Measurements from ENCODE around the gene NOXA1. TPM values are rescaled to one million over a fixed set of nuclear protein-coding genes. Genes with fewer than 3 reads are reported as not detected.

The NOXA1 gene
- total and polyA plus RNA-seq, 9 of the 15 experiments (the other 6 are each of a cell fraction or from before 2014, with no cell fraction given): 0.07 to 1.2 (median 0.20) TPM; not detected in 4

DNA sequence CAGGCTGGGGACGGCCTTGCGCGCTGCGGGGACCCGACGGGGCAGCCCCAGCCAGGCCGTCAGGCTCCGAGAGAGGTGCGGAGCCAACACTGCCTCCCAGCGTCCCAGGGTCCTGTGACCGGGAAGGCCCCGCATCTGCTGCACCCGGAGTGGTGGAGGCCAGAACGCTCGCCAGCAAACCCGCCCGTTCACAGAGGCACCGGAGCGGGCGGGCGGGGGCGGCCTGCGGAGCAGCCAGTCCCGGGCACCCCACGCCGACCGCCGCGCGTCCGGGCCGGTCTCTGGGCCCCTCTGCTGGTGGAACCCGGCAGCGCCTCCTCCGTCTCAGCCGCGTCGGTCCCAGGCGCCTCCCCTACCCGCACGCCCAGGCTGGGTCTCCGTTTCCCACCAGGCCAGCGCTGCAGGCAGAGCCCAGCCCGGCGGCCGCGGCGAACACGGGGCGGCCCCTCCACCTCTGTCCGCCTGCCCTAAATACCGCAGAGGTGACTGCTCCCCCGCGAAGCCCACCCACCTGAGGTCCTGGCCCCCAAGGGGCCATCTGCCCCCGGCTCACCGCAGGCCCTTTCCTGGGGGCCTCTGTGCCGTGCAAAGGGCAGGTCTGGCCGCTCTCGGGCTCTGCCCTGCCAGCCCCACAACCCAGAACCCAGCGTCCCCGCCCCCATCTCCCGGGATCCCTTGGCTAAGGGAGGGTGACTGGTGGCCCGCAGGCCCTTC lies 16.2 kb upstream of the NOXA1 start:
- no peak overlapping the region for H3K9ac ChIP-seq (ENCODE audit: insufficient read depth in 1 of 2, low read depth in 2 of 2, low read length in 2 of 2)
- H3K36me3 ChIP-seq (ENCODE audit: control insufficient read depth, insufficient read depth, low read length): no peaks in the 10 kb centered on the region
- TF ChIP-seq ZNF444 (CRISPR knock-in tag; IDR thresholded peaks at IDR 0.05) (no peak), POLR2G (IDR thresholded peaks at IDR 0.05; ENCODE audit: low read depth, low read length) (peak; percentile 33; the same call in 1 of the 2 replicates), ILF3 (IDR thresholded peaks at IDR 0.05; ENCODE audit: borderline replicate concordance) (no peak), POLR2B (IDR thresholded peaks at IDR 0.05; ENCODE audit: low read depth, partially characterized antibody) (no peak), ARID3B (CRISPR knock-in tag; IDR thresholded peaks at IDR 0.05; ENCODE audit: borderline replicate concordance) (no peak), ZBTB2 (IDR thresholded peaks at IDR 0.05) (no peak), RBM17 (IDR thresholded peaks at IDR 0.05; ENCODE audit: borderline replicate concordance, low read depth, low read length) (no peak), CREM (IDR thresholded peaks at IDR 0.05; ENCODE audit: low read depth) (no peak)
- TF ChIP-seq, protein P1, sequence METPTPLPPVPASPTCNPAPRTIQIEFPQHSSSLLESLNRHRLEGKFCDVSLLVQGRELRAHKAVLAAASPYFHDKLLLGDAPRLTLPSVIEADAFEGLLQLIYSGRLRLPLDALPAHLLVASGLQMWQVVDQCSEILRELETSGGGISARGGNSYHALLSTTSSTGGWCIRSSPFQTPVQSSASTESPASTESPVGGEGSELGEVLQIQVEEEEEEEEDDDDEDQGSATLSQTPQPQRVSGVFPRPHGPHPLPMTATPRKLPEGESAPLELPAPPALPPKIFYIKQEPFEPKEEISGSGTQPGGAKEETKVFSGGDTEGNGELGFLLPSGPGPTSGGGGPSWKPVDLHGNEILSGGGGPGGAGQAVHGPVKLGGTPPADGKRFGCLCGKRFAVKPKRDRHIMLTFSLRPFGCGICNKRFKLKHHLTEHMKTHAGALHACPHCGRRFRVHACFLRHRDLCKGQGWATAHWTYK (CRISPR knock-in tag; IDR thresholded peaks at IDR 0.05): no peak
- TF ChIP-seq, protein P2, sequence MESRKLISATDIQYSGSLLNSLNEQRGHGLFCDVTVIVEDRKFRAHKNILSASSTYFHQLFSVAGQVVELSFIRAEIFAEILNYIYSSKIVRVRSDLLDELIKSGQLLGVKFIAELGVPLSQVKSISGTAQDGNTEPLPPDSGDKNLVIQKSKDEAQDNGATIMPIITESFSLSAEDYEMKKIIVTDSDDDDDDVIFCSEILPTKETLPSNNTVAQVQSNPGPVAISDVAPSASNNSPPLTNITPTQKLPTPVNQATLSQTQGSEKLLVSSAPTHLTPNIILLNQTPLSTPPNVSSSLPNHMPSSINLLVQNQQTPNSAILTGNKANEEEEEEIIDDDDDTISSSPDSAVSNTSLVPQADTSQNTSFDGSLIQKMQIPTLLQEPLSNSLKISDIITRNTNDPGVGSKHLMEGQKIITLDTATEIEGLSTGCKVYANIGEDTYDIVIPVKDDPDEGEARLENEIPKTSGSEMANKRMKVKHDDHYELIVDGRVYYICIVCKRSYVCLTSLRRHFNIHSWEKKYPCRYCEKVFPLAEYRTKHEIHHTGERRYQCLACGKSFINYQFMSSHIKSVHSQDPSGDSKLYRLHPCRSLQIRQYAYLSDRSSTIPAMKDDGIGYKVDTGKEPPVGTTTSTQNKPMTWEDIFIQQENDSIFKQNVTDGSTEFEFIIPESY (CRISPR knock-in tag; IDR thresholded peaks at IDR 0.05): peak; percentile 31; the same call in 1 of the 2 replicates
- DNase-seq (ENCODE audit: extremely low read depth in 1 of 4, low spot score in 3 of 4) (peak in 1 of 4 experiments; percentile 6), ATAC-seq (no peak), FAIRE-seq (no peak)
- no peaks in the 10 kb centered on the region for H3K27me3 ChIP-seq (ENCODE audit: control insufficient read depth in 2 of 2, insufficient read depth in 2 of 2, low read length in 2 of 2)
- H3K4me1 ChIP-seq (replicated peaks in 1 of 2; ENCODE audit: control insufficient read depth in 2 of 2, insufficient read depth in 2 of 2, low read length in 2 of 2): peaks cover 12 to 71% of the 10 kb centered on the region in 2 experiments
- H4K20me1 ChIP-seq (replicated peaks; ENCODE audit: control insufficient read depth, insufficient read depth, low read length): no peaks in the 10 kb centered on the region
- no peak overlapping the region for H3K27ac ChIP-seq (ENCODE audit: extremely low read depth, low read depth, low read length)
- H2AFZ ChIP-seq (ENCODE audit: low read depth, low read length): no peak overlapping the region
- H3K9me1 ChIP-seq (ENCODE audit: control insufficient read depth, insufficient read depth, low read length): no peaks in the 10 kb centered on the region
- POLR2A ChIA-PET: no interaction called here
- BruUV-seq (replicated peaks): no TSS peak
- 91% methylated on average over 11 of the region's 63 CpGs for WGBS (ENCODE audit: insufficient coverage, low coverage, missing lambda C conversion rate)
- in situ Hi-C loops (cut with MboI): no loop called here
- H3K9me3 ChIP-seq (replicated peaks; ENCODE audit: control insufficient read depth, insufficient read depth, low read depth, low read length): 0 out of 2 replicates have a peak, but pooled peaks cover 7% of the 10 kb centered on the region
- CTCF ChIA-PET (ENCODE audit: low intra/inter-chr PET ratio): no interaction called here
- peaks cover 21% of the 10 kb centered on the region for H3K79me2 ChIP-seq (ENCODE audit: control insufficient read depth, insufficient read depth, low read length)
- no peak overlapping the region for H3K4me3 ChIP-seq
- no peak overlapping the region for H3K4me2 ChIP-seq (ENCODE audit: insufficient read depth, low read length)
- intact Hi-C loops (cut with micrococcal nuclease): no loop called here
